H9 (cell line): ENCODE data around the gene SDK2. TPM values are rescaled to one million over a fixed set of nuclear protein-coding genes. Genes with fewer than 3 reads are reported as not detected.

ENCODE experiments used
- DNase-seq: peaks from one replicate; pipeline ENCODE4 v3.0.0-alpha.2; 2017
- H2AFZ ChIP-seq: one replicate; pipeline ENCODE4 v1.6.1; 2013; ENCODE audit warnings: mild to moderate bottlenecking, low read length, control low read depth, moderate library complexity
- H2AK5ac ChIP-seq: 2 replicates; pipeline ENCODE4 v1.6.1; 2013; ENCODE audit warnings: low read length, control low read depth, mixed read lengths; ENCODE audit not compliant: insufficient read length
- H2BK120ac ChIP-seq: one replicate; pipeline ENCODE4 v1.6.1; 2013; ENCODE audit warnings: low read depth, mild to moderate bottlenecking, low read length, control low read depth, inconsistent platforms; ENCODE audit not compliant: poor library complexity, severe bottlenecking
- H2BK12ac ChIP-seq: 2 replicates; pipeline ENCODE4 v1.6.1; 2013; ENCODE audit warnings: low read length, control low read depth, mixed read lengths, low read depth; ENCODE audit not compliant: insufficient read length
- H2BK15ac ChIP-seq: 2 replicates; pipeline ENCODE4 v1.6.1; 2013; ENCODE audit warnings: low read depth, low read length, control low read depth
- H2BK20ac ChIP-seq: one replicate; pipeline ENCODE4 v1.6.1; 2013; ENCODE audit warnings: low read depth, mild to moderate bottlenecking, low read length, control low read depth, inconsistent platforms; ENCODE audit not compliant: poor library complexity, severe bottlenecking
- H2BK5ac ChIP-seq: 2 replicates; pipeline ENCODE4 v1.6.1; 2013; ENCODE audit warnings: low read length, control low read depth, mixed read lengths; ENCODE audit not compliant: insufficient read length
- H3K14ac ChIP-seq: 2 replicates; pipeline ENCODE4 v1.6.1; 2013; ENCODE audit warnings: low read length, control low read depth; ENCODE audit not compliant: insufficient read depth
- H3K18ac ChIP-seq: 2 replicates; pipeline ENCODE4 v1.6.1; 2013; ENCODE audit warnings: low read depth, mild to moderate bottlenecking, mixed read lengths, low read length, control low read depth; ENCODE audit not compliant: insufficient read length
- H3K23ac ChIP-seq: 2 replicates; pipeline ENCODE4 v1.6.1; 2013; ENCODE audit warnings: low read length, control low read depth, mixed read lengths, low read depth; ENCODE audit not compliant: insufficient read length
- H3K23me2 ChIP-seq: 2 replicates; pipeline ENCODE4 v1.6.1; 2013; ENCODE audit warnings: low read depth, mild to moderate bottlenecking, mixed read lengths, low read length, control low read depth; ENCODE audit not compliant: insufficient read length, poor library complexity, severe bottlenecking
- H3K27ac ChIP-seq: 2 replicates; pipeline ENCODE4 v1.5.1; 2013; ENCODE audit warnings: low read length, control low read depth, mixed read lengths, low read depth; ENCODE audit not compliant: insufficient read length
- H3K27me3 ChIP-seq: 2 replicates; pipeline ENCODE4 v1.6.1; 2013; ENCODE audit warnings: low read length, control low read depth, inconsistent platforms; ENCODE audit not compliant: insufficient read depth
- H3K4ac ChIP-seq: 2 replicates; pipeline ENCODE4 v1.6.1; 2013; ENCODE audit warnings: low read depth, mild to moderate bottlenecking, control low read depth, inconsistent platforms, low read length, moderate library complexity
- H3K4me1 ChIP-seq: 2 replicates; pipeline ENCODE4 v1.6.1; 2013; ENCODE audit warnings: low read length, control low read depth, inconsistent platforms; ENCODE audit not compliant: insufficient read depth
- H3K4me2 ChIP-seq: 2 replicates; pipeline ENCODE4 v1.6.1; 2013; ENCODE audit warnings: low read length, control low read depth, mixed read lengths; ENCODE audit not compliant: insufficient read length, insufficient read depth
- H3K56ac ChIP-seq: 2 replicates; pipeline ENCODE4 v1.6.1; 2013; ENCODE audit warnings: low read depth, mild to moderate bottlenecking, mixed read lengths, low read length, control low read depth; ENCODE audit not compliant: insufficient read length
- H3K79me1 ChIP-seq: 2 replicates; pipeline ENCODE4 v1.6.1; 2013; ENCODE audit warnings: low read depth, mild to moderate bottlenecking, moderate library complexity, low read length, control low read depth, inconsistent platforms; ENCODE audit not compliant: insufficient read depth, poor library complexity, severe bottlenecking
- H3K79me2 ChIP-seq: 2 replicates; pipeline ENCODE4 v1.6.1; 2013; ENCODE audit warnings: low read length, control low read depth, inconsistent platforms; ENCODE audit not compliant: insufficient read depth
- H3K9ac ChIP-seq: 2 replicates; pipeline ENCODE4 v1.6.1; 2013; ENCODE audit warnings: low read length, control low read depth, mixed read lengths; ENCODE audit not compliant: insufficient read length; ENCODE audit errors: extremely low read depth
- H3K9me3 ChIP-seq: one replicate; pipeline ENCODE4 v1.6.1; 2013; ENCODE audit warnings: low read depth, low read length, inconsistent platforms; ENCODE audit not compliant: control insufficient read depth
- H3T11ph ChIP-seq: one replicate; pipeline ENCODE4 v1.6.1; 2013; ENCODE audit warnings: mild to moderate bottlenecking, low read length, control low read depth, inconsistent platforms
- H4K20me1 ChIP-seq: one replicate; pipeline ENCODE4 v1.6.1; 2013; ENCODE audit not compliant: control insufficient read depth, insufficient read length, insufficient read depth
- H4K5ac ChIP-seq: 2 replicates; pipeline ENCODE4 v1.6.1; 2013; ENCODE audit warnings: low read depth, mild to moderate bottlenecking, mixed read lengths, low read length, control low read depth; ENCODE audit not compliant: insufficient read length
- H4K8ac ChIP-seq: replicated peaks from 2 replicates; pipeline ENCODE4 v1.6.1; 2013; ENCODE audit warnings: low read length, control low read depth, mixed read lengths, low read depth; ENCODE audit not compliant: insufficient read length
- H4K91ac ChIP-seq: 2 replicates; pipeline ENCODE4 v1.6.1; 2013; ENCODE audit warnings: low read depth, mild to moderate bottlenecking, moderate library complexity, mixed read lengths, low read length, control low read depth; ENCODE audit not compliant: insufficient read length
- H3K27ac Mint-ChIP-seq, 3 experiments: 2 replicates in 2 of 3; 3 replicates in 1 of 3; pipeline ENCODE4 v1.8.0; 2020 to 2021; ENCODE audit warnings: mixed read lengths in 3 of 3, mild to moderate bottlenecking in 1 of 3, moderate library complexity in 1 of 3
- H3K27me3 Mint-ChIP-seq: 2 replicates; pipeline ENCODE4 v1.8.0; 2021; ENCODE audit warnings: low read depth, mild to moderate bottlenecking, moderate library complexity, mixed read lengths
- H3K36me3 Mint-ChIP-seq, 3 experiments: 2 replicates in 2 of 3; 3 replicates in 1 of 3; pipeline ENCODE4 v1.8.0; 2020 to 2021; ENCODE audit warnings: low read depth in 3 of 3, mixed read lengths in 3 of 3; ENCODE audit not compliant: insufficient read depth in 1 of 3
- H3K4me1 Mint-ChIP-seq, 2 experiments: 2 replicates each; pipeline ENCODE4 v1.8.0; 2020; ENCODE audit warnings: mixed read lengths in 2 of 2
- H3K4me3 Mint-ChIP-seq, 2 experiments: 2 replicates in 1 of 2; 3 replicates in 1 of 2; pipeline ENCODE4 v1.8.0; 2020 to 2021; ENCODE audit warnings: mild to moderate bottlenecking in 2 of 2, mixed read lengths in 2 of 2, moderate library complexity in 1 of 2
- H3K9me3 Mint-ChIP-seq, 2 experiments: 2 replicates in 1 of 2; 3 replicates in 1 of 2; pipeline ENCODE4 v1.8.0; 2020; ENCODE audit warnings: mild to moderate bottlenecking in 2 of 2, mixed read lengths in 2 of 2, moderate library complexity in 1 of 2
- WGBS: extraction: QIAGEN DNeasy Blood & Tissue Kit; methylation state at CpG from one replicate; pipeline ENCODE4 v1.1.7; 2013; ENCODE audit warnings: missing lambda C conversion rate, low lambda C conversion rate, mixed read lengths; ENCODE audit not compliant: insufficient read length; ENCODE audit errors: extremely low coverage; 5-methylcytosine and 5-hydroxymethylcytosine counted together
- total RNA-seq: library from RNA; stranded (reverse); gene quantifications from 2 replicates; pipeline ENCODE4 v1.2.1, GENCODE V29; 2021
- TF ChIP-seq, protein P1 (sequence below): fragments of 200-600 bp; sonication (generic); conservative IDR thresholded peaks from 3 replicates; pipeline ENCODE4 v1.8.0; 2021; ENCODE audit warnings: antibody characterized with exemption, mild to moderate bottlenecking

The SDK2 gene
- total RNA-seq, 1 experiment from 2014 or later: 9.1 TPM

DNA sequence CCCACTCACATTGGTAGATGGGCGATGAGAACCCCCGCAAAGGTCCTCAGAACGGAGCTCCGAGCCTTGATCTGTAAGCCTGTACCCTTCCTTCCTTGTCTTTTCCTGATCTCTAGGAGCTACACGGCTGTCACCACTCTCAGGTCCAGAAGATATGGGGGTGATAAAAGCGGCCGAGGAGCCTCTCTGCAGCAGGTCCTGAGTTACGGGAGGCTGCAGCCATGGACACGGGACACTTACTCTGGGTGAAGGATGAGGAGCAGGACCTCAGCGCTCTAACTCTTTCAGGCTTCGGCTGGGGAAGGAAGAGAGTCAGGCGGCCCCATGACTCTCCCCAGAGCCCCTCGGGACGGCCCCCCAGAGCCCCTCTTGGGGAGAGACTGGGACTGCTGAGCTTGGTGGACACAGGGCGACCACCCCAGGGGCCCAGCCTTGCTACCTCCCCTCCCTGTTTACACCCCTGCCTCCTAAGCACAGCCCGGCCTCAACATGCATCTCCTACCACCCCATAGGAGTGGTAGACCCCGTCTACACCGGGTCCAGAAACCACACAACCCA is 74.4 kb downstream of the SDK2 start:
- Histone ChIP-seq H4K5ac (no peak overlapping the region), H4K8ac (no peak overlapping the region), H4K91ac (no peak overlapping the region), H3K14ac (no peak overlapping the region), H3K27me3 (no peaks in the 10 kb centered on the region), H2BK12ac (no peak overlapping the region), H3K56ac (no peak overlapping the region), H3K4me1 (peaks cover 4% of the 10 kb centered on the region), H2AFZ (no peak overlapping the region), H2BK5ac (no peak overlapping the region), H3K79me2 (no peaks in the 10 kb centered on the region), H3K79me1 (no peaks in the 10 kb centered on the region), H3K4ac (no peak overlapping the region), H3K23me2 (no peaks in the 10 kb centered on the region), H2BK20ac (no peak overlapping the region), H2BK120ac (no peak overlapping the region), H2AK5ac (no peak overlapping the region), H4K20me1 (no peaks in the 10 kb centered on the region), H2BK15ac (no peak overlapping the region), H3K27ac (no peak overlapping the region), H3K18ac (no peak overlapping the region), H3K23ac (no peak overlapping the region), H3K9me3 (no peaks in the 10 kb centered on the region), H3T11ph (no peak overlapping the region), H3K9ac (no peak overlapping the region), H3K4me2 (no peak overlapping the region)
- Mint-ChIP-seq H3K9me3 (no peaks in the 10 kb centered on the region), H3K27ac (peak overlapping the region; percentile 81 to 94 (median 90)), H3K4me3 (no peak overlapping the region), H3K36me3 (no peaks in the 10 kb centered on the region; a peak in 1 of 7 replicates), H3K4me1 (peaks cover 44 to 61% of the 10 kb centered on the region in 2 experiments), H3K27me3 (0 out of 2 replicates have a peak, but pooled peaks cover 1% of the 10 kb centered on the region)
- WGBS: no CpG with 5 or more reads among the region's 18 CpGs
- no peak for DNase-seq
- TF ChIP-seq, protein P1, sequence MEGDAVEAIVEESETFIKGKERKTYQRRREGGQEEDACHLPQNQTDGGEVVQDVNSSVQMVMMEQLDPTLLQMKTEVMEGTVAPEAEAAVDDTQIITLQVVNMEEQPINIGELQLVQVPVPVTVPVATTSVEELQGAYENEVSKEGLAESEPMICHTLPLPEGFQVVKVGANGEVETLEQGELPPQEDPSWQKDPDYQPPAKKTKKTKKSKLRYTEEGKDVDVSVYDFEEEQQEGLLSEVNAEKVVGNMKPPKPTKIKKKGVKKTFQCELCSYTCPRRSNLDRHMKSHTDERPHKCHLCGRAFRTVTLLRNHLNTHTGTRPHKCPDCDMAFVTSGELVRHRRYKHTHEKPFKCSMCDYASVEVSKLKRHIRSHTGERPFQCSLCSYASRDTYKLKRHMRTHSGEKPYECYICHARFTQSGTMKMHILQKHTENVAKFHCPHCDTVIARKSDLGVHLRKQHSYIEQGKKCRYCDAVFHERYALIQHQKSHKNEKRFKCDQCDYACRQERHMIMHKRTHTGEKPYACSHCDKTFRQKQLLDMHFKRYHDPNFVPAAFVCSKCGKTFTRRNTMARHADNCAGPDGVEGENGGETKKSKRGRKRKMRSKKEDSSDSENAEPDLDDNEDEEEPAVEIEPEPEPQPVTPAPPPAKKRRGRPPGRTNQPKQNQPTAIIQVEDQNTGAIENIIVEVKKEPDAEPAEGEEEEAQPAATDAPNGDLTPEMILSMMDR: no peak
